SU-DHL-6 (cell line): Measurements from ENCODE around the gene NEGR1.

Experiments used
- H2AFZ ChIP-seq: fragments of 200-600 bp; sonication (generic); 2 replicates; pipeline ENCODE4 v1.6.1; 2014; ENCODE audit warnings: low read depth, mild to moderate bottlenecking, moderate library complexity, mixed read lengths, antibody characterized with exemption, low read length; ENCODE audit not compliant: severe bottlenecking
- H3F3A ChIP-seq: fragments of 200-600 bp; shearing (Covaris generic); 2 replicates; pipeline ENCODE4 v1.6.0; 2016; ENCODE audit warnings: antibody characterized with exemption, mild to moderate bottlenecking; ENCODE audit not compliant: insufficient read depth
- H3K27ac ChIP-seq: fragments of 200-600 bp; sonication (generic); 2 replicates; pipeline ENCODE4 v1.5.1; 2016; ENCODE audit warnings: low read depth, mild to moderate bottlenecking, low read length, moderate library complexity, mixed read lengths
- H3K27me3 ChIP-seq: fragments of 200-600 bp; sonication (generic), shearing (Covaris generic); 2 replicates; pipeline ENCODE4 v1.6.0; 2014; ENCODE audit warnings: mild to moderate bottlenecking, low read length
- H3K36me3 ChIP-seq: fragments of 200-600 bp; sonication (generic); 2 replicates; pipeline ENCODE4 v1.6.1; 2014; ENCODE audit warnings: mild to moderate bottlenecking, low read length, mixed read lengths
- H3K4me2 ChIP-seq: fragments of 300-600, 200-600 bp; shearing (Covaris generic), sonication (generic); 2 replicates; pipeline ENCODE4 v1.6.0; 2014; ENCODE audit warnings: low read length, low read depth, mild to moderate bottlenecking; ENCODE audit not compliant: poor library complexity, severe bottlenecking
- H3K4me3 ChIP-seq: fragments of 200-600 bp; sonication (generic); 2 replicates; pipeline ENCODE4 v1.5.1; 2014; ENCODE audit warnings: antibody characterized with exemption, low read length, mild to moderate bottlenecking, mixed read lengths; ENCODE audit not compliant: insufficient read depth, poor library complexity, severe bottlenecking
- H3K79me2 ChIP-seq: fragments of 200-600 bp; sonication (generic); 2 replicates; pipeline ENCODE4 v1.6.1; 2014; ENCODE audit warnings: mild to moderate bottlenecking, low read length, moderate library complexity; ENCODE audit not compliant: insufficient read depth
- H3K9ac ChIP-seq: fragments of 200-600 bp; sonication (generic); 2 replicates; pipeline ENCODE4 v1.7.0; 2014; ENCODE audit warnings: mild to moderate bottlenecking, low read length
- H3K9me2 ChIP-seq: fragments of 200-600 bp; sonication (generic); replicated peaks from 2 replicates; pipeline ENCODE4 v1.6.1; 2014; ENCODE audit warnings: low read length; ENCODE audit not compliant: insufficient read depth
- H3K9me3 ChIP-seq: fragments of 200-600 bp; sonication (generic); 2 replicates; pipeline ENCODE4 v1.6.1; 2014; ENCODE audit warnings: low read length, mixed read lengths; ENCODE audit not compliant: insufficient read depth
- H4K20me1 ChIP-seq: fragments of 200-600 bp; sonication (generic); 2 replicates; pipeline ENCODE4 v1.6.1; 2014; ENCODE audit warnings: low read depth, mild to moderate bottlenecking, antibody characterized with exemption, low read length, moderate library complexity, mixed read lengths
- CTCF ChIP-seq: fragments of 200-600 bp; sonication (generic); IDR thresholded peaks from one replicate; pipeline ENCODE4 v1.5.1; 2017; ENCODE audit warnings: antibody characterized with exemption, mild to moderate bottlenecking, low read length, moderate library complexity; ENCODE audit not compliant: insufficient read depth, poor library complexity, severe bottlenecking
- EZH2phosphoT487 ChIP-seq: fragments of 200-600 bp; sonication (generic), shearing (Covaris generic); conservative IDR thresholded peaks from 2 replicates; pipeline ENCODE4 v1.6.1; 2018; ENCODE audit warnings: mild to moderate bottlenecking, antibody characterized with exemption, low read length, moderate library complexity, mixed read lengths

The NEGR1 gene

GRCh38 chr1:72197786-72198185 is 84.6 kb downstream of the NEGR1 start:
- no peak overlapping the region for H3K4me3 ChIP-seq
- no peaks in the 10 kb centered on the region for H3K79me2 ChIP-seq
- no peak for TF ChIP-seq EZH2phosphoT487
- no peak for TF ChIP-seq CTCF
- H3K27ac ChIP-seq, result no peak overlapping the region
- H3K9ac ChIP-seq, result no peak overlapping the region
- H3K9me2 ChIP-seq, result no peaks in the 10 kb centered on the region
- no peaks in the 10 kb centered on the region for H4K20me1 ChIP-seq
- H3K4me2 ChIP-seq, result no peak overlapping the region
- H2AFZ ChIP-seq, result no peak overlapping the region
- H3F3A ChIP-seq, result no peaks in the 10 kb centered on the region
- no peaks in the 10 kb centered on the region for H3K9me3 ChIP-seq
- no peaks in the 10 kb centered on the region for H3K36me3 ChIP-seq
- H3K27me3 ChIP-seq, result no peaks in the 10 kb centered on the region

GRCh38 chr1:72186733-72187307 is 95.5 kb downstream of the NEGR1 start:
- Histone ChIP-seq H3K9ac (no peak overlapping the region), H3K27ac (no peak overlapping the region), H3K4me2 (no peak overlapping the region), H3K4me3 (no peak overlapping the region), H3K27me3 (no peaks in the 10 kb centered on the region), H3F3A (no peaks in the 10 kb centered on the region), H3K9me2 (no peaks in the 10 kb centered on the region), H3K79me2 (no peaks in the 10 kb centered on the region), H4K20me1 (no peaks in the 10 kb centered on the region), H3K36me3 (no peaks in the 10 kb centered on the region), H3K9me3 (no peaks in the 10 kb centered on the region), H2AFZ (no peak overlapping the region)
- TF ChIP-seq CTCF (no peak), EZH2phosphoT487 (no peak)

GRCh38 chr1:72184099-72184701 is 98.1 kb downstream of the NEGR1 start:
- Histone ChIP-seq H2AFZ (no peak overlapping the region), H3K4me2 (no peak overlapping the region), H3K9me3 (no peaks in the 10 kb centered on the region), H3K27ac (no peak overlapping the region), H3K27me3 (no peaks in the 10 kb centered on the region), H3K9ac (no peak overlapping the region), H3K79me2 (no peaks in the 10 kb centered on the region), H4K20me1 (no peaks in the 10 kb centered on the region), H3K36me3 (no peaks in the 10 kb centered on the region), H3K4me3 (no peak overlapping the region), H3F3A (no peaks in the 10 kb centered on the region), H3K9me2 (no peaks in the 10 kb centered on the region)
- TF ChIP-seq EZH2phosphoT487 (no peak), CTCF (no peak)
